H1 (cell line): ENCODE results near the gene ZNF423. TPM values are rescaled to one million over a fixed set of nuclear protein-coding genes. Genes with fewer than 3 reads are reported as not detected.
"Not testable (repeated sequence)": the region's sequence is repeated elsewhere in the genome, so short reads cannot be mapped to it uniquely, and the experiment has no call there.

Experiments used
- CTCF ChIA-PET: fragments of 300-600 bp; sonication (Branson Sonifier 250); formaldehyde crosslinking; loops from one replicate; lab custom pipeline; 2021; ENCODE audit not compliant: partially characterized antibody; lab: Charles Lee
- POLR2A ChIA-PET: fragments of 300-600 bp; sonication (Branson Sonifier 250); formaldehyde crosslinking; loops from one replicate; lab custom pipeline; 2021; ENCODE audit warnings: inconsistent platforms; ENCODE audit not compliant: partially characterized antibody; lab: Charles Lee
- DNase-seq, 2 experiments: peaks; one replicate each; pipeline versions ENCODE4 v3.0.0 to v3.0.0-alpha.2; 2010 to 2022; ENCODE audit warnings: low spot score in 2 of 2, low read depth in 1 of 2, mixed read lengths in 1 of 2
- FAIRE-seq: peaks from 2 replicates; lab custom pipeline; 2011; peaks lifted over from hg19 to GRCh38; lab: Jason Lieb, UNC
- H2AFZ ChIP-seq: 2 replicates; pipeline ENCODE4 v1.8.1; 2012; ENCODE audit warnings: low read length, inconsistent platforms
- H2AK5ac ChIP-seq: 2 replicates; pipeline ENCODE4 v1.6.1; 2013; ENCODE audit warnings: low read depth, low read length
- H2BK120ac ChIP-seq: replicated peaks from 2 replicates; pipeline ENCODE3; 2013; ENCODE audit warnings: low read depth, low read length, inconsistent platforms
- H2BK12ac ChIP-seq: 2 replicates; pipeline ENCODE4 v1.6.1; 2013; ENCODE audit warnings: low read depth, low read length
- H2BK15ac ChIP-seq: 2 replicates; pipeline ENCODE4 v1.6.1; 2013; ENCODE audit warnings: low read length
- H2BK20ac ChIP-seq: 2 replicates; pipeline ENCODE4 v1.6.1; 2013; ENCODE audit warnings: low read length
- H2BK5ac ChIP-seq: 2 replicates; pipeline ENCODE4 v1.6.1; 2013; ENCODE audit warnings: low read depth, low read length
- H3K14ac ChIP-seq: 2 replicates; pipeline ENCODE4 v1.6.1; 2013; ENCODE audit warnings: inconsistent platforms; ENCODE audit not compliant: insufficient read length
- H3K18ac ChIP-seq: 2 replicates; pipeline ENCODE4 v1.6.1; 2013; ENCODE audit warnings: low read length; ENCODE audit errors: extremely low read depth
- H3K23ac ChIP-seq: 2 replicates; pipeline ENCODE4 v1.6.1; 2013; ENCODE audit warnings: inconsistent platforms; ENCODE audit not compliant: insufficient read length
- H3K23me2 ChIP-seq: 2 replicates; pipeline ENCODE4 v1.6.1; 2013; ENCODE audit warnings: low read depth, low read length
- H3K27ac ChIP-seq: 2 replicates; pipeline ENCODE4 v1.6.1; 2011; ENCODE audit warnings: low read depth, low read length, inconsistent platforms
- H3K27me3 ChIP-seq, 4 experiments: replicated peaks in 1 of 4; 1 replicate in 1 of 4; 2 replicates in 3 of 4; pipeline versions ENCODE4 v1.6.1 to v1.8.1; 2011 to 2013; ENCODE audit warnings: low read length in 3 of 4, mild to moderate bottlenecking in 3 of 4, inconsistent platforms in 2 of 4, mixed read lengths in 2 of 4, moderate library complexity in 1 of 4; ENCODE audit not compliant: control insufficient read depth in 3 of 4, insufficient read depth in 3 of 4; ENCODE audit errors: extremely low read depth in 1 of 4
- H3K36me3 ChIP-seq, 4 experiments: 2 replicates each; pipeline versions ENCODE4 v1.6.1 to v1.8.1; 2011 to 2013; ENCODE audit warnings: mild to moderate bottlenecking in 4 of 4, low read length in 3 of 4, moderate library complexity in 2 of 4, control low read depth in 1 of 4, inconsistent platforms in 1 of 4; ENCODE audit not compliant: insufficient read depth in 4 of 4, control insufficient read depth in 2 of 4
- H3K4ac ChIP-seq: replicated peaks from 2 replicates; pipeline ENCODE3; 2013; ENCODE audit warnings: low read length, low read depth, mixed read lengths, inconsistent platforms; ENCODE audit not compliant: insufficient read length
- H3K4me1 ChIP-seq, 4 experiments: replicated peaks in 1 of 4; 1 replicate in 1 of 4; 2 replicates in 3 of 4; pipeline versions ENCODE4 v1.6.1 to v1.8.1; 2011 to 2013; ENCODE audit warnings: low read length in 3 of 4, inconsistent platforms in 2 of 4, mixed read lengths in 1 of 4; ENCODE audit not compliant: insufficient read depth in 4 of 4, control insufficient read depth in 3 of 4
- H3K4me2 ChIP-seq, 2 experiments: 2 replicates each; pipeline versions ENCODE4 v1.6.1 to v1.8.1; 2011 to 2013; ENCODE audit warnings: low read depth in 2 of 2, low read length in 2 of 2, control low read depth in 1 of 2, inconsistent platforms in 1 of 2, mild to moderate bottlenecking in 1 of 2; ENCODE audit not compliant: insufficient read depth in 1 of 2
- H3K4me3 ChIP-seq, 4 experiments: fragments of 200-600, 300-600 bp in 1 of 4; sonication (generic), shearing (Covaris generic), sonication (Bioruptor Twin) in 1 of 4; 2 replicates each; pipeline versions ENCODE4 v1.5.1 to v1.8.1; 2011 to 2016; ENCODE audit warnings: low read length in 4 of 4, low read depth in 3 of 4, control low read depth in 2 of 4, inconsistent platforms in 2 of 4, mild to moderate bottlenecking in 2 of 4, mixed read lengths in 1 of 4, moderate library complexity in 1 of 4; ENCODE audit not compliant: insufficient read depth in 2 of 4; ENCODE audit errors: extremely low read depth in 1 of 4
- H3K56ac ChIP-seq: replicated peaks from 2 replicates; pipeline ENCODE3; 2013; ENCODE audit warnings: low read depth, mild to moderate bottlenecking, mixed read lengths, low read length, inconsistent platforms; ENCODE audit not compliant: insufficient read length
- H3K79me1 ChIP-seq: 2 replicates; pipeline ENCODE4 v1.6.1; 2013; ENCODE audit warnings: low read depth, low read length, control low read depth
- H3K79me2 ChIP-seq, 2 experiments: 2 replicates each; pipeline versions ENCODE4 v1.6.1 to v1.8.1; 2012 to 2013; ENCODE audit warnings: low read length in 2 of 2, mild to moderate bottlenecking in 2 of 2, inconsistent platforms in 1 of 2; ENCODE audit not compliant: insufficient read depth in 2 of 2, control insufficient read depth in 1 of 2
- H3K9ac ChIP-seq, 4 experiments: replicated peaks in 1 of 4; 1 replicate in 1 of 4; 2 replicates in 3 of 4; pipeline versions ENCODE4 v1.6.1 to v1.8.1; 2011 to 2013; ENCODE audit warnings: low read depth in 3 of 4, low read length in 3 of 4, control low read depth in 2 of 4, mild to moderate bottlenecking in 2 of 4, moderate library complexity in 2 of 4, inconsistent platforms in 1 of 4; ENCODE audit errors: extremely low read depth in 1 of 4
- H3K9me3 ChIP-seq, 2 experiments: 2 replicates each; pipeline versions ENCODE4 v1.6.1 to v1.8.1; 2012 to 2013; ENCODE audit warnings: mild to moderate bottlenecking in 2 of 2, moderate library complexity in 2 of 2, control low read depth in 1 of 2, inconsistent platforms in 1 of 2, low read depth in 1 of 2, low read length in 1 of 2, mixed read lengths in 1 of 2; ENCODE audit not compliant: insufficient read depth in 2 of 2
- H4K20me1 ChIP-seq, 2 experiments: replicated peaks in 1 of 2; 2 replicates each; pipeline versions ENCODE3 to v1.8.1; 2011 to 2013; ENCODE audit warnings: inconsistent platforms in 2 of 2, low read length in 2 of 2, mild to moderate bottlenecking in 1 of 2; ENCODE audit not compliant: insufficient read depth in 2 of 2, control insufficient read depth in 1 of 2
- H4K5ac ChIP-seq: 2 replicates; pipeline ENCODE4 v1.6.1; 2013; ENCODE audit warnings: low read length, low read depth, mixed read lengths, inconsistent platforms; ENCODE audit not compliant: insufficient read length
- H4K8ac ChIP-seq: 2 replicates; pipeline ENCODE4 v1.8.0; 2013; ENCODE audit warnings: mild to moderate bottlenecking, moderate library complexity, low read length, inconsistent platforms; ENCODE audit not compliant: insufficient read depth; ENCODE audit errors: extremely low read depth
- H4K91ac ChIP-seq: replicated peaks from 2 replicates; pipeline ENCODE3; 2013; ENCODE audit warnings: low read length, mixed read lengths, inconsistent platforms; ENCODE audit not compliant: insufficient read length
- WGBS, 2 experiments: shearing (Covaris generic) in 1 of 2; methylation state at CpG; one replicate each; pipeline versions ENCODE4 v1.1.6 to v1.1.7; 2013 to 2015; ENCODE audit warnings: low lambda C conversion rate in 2 of 2, mixed read lengths in 2 of 2, inconsistent platforms in 1 of 2, low coverage in 1 of 2, missing lambda C conversion rate in 1 of 2; ENCODE audit not compliant: insufficient replicate concordance in 2 of 2, insufficient coverage in 1 of 2, insufficient read length in 1 of 2; ENCODE audit errors: extremely low coverage in 1 of 2, missing lambda C conversion rate in 1 of 2; 5-methylcytosine and 5-hydroxymethylcytosine counted together
- polyA plus RNA-seq, 7 experiments: library from polyadenylated mRNA; depleted of rRNA in 3 of 7; stranded (reverse) in 5 of 7; unstranded in 2 of 7; fragments of >200 nt in 5 of 7; fragments of 200-250 nt in 2 of 7; gene quantifications; 1 replicate in 5 of 7; 2 replicates in 1 of 7; 4 replicates in 1 of 7; pipeline versions ENCODE4 v1.2.1 to v1.2.3, GENCODE V29; 2011 to 2013; ENCODE audit warnings: missing spikeins in 2 of 7, mixed read lengths in 2 of 7
- total RNA-seq: library from RNA; stranded (reverse); fragmentation: NEBNext Ultra II Directional; extraction: Animal tissue kit (Norgen Biotek cat#: 25700); gene quantifications from 2 replicates; pipeline ENCODE4 v1.2.1, GENCODE V29; 2021

Gene ZNF423
- total and polyA plus RNA-seq, 2 of the 8 experiments (the other 6 are each of a cell fraction or from before 2014, with no cell fraction given), result 38.2 to 52.3 TPM

GRCh38 chr16:49677661-49678060 is 178.3 kb downstream of the ZNF423 start:
- H2BK5ac ChIP-seq, H3K4me3 ChIP-seq, DNase-seq, H3K18ac ChIP-seq, H3K23ac ChIP-seq, H3K4me2 ChIP-seq, H4K91ac ChIP-seq, H3K23me2 ChIP-seq, H2AFZ ChIP-seq, H3K9me3 ChIP-seq, H2AK5ac ChIP-seq, H4K8ac ChIP-seq, H3K79me2 ChIP-seq, H2BK20ac ChIP-seq, H3K14ac ChIP-seq, H4K20me1 ChIP-seq, FAIRE-seq, H2BK12ac ChIP-seq, H2BK15ac ChIP-seq, POLR2A ChIA-PET, H3K27ac ChIP-seq, H3K56ac ChIP-seq, H3K27me3 ChIP-seq, H3K9ac ChIP-seq, H2BK120ac ChIP-seq, H3K4me1 ChIP-seq, H3K4ac ChIP-seq, H3K79me1 ChIP-seq, H4K5ac ChIP-seq, H3K36me3 ChIP-seq: not testable (repeated sequence)
- 84% methylated on average over 6 of the region's 6 CpGs; no CpG with 5 or more reads in 1 of the 2 experiments for WGBS, 2 experiments
- CTCF ChIA-PET, result interaction anchor here (0.6 to 1.3 kb wide), 5 partner anchors 9 to 290 kb away, joined by 3 to 4 read pairs (median 3); no protein-coding TSS in a partner anchor
